ENCODE measurements around the gene GPR42. TPM values are rescaled to one million over a fixed set of nuclear protein-coding genes. Genes with fewer than 3 reads are reported as not detected.

Gene GPR42
- total RNA-seq, 1 experiment from 2014 or later = not detected

GRCh38 chr19:35389192-35389861 lies 18.5 kb downstream of the GPR42 start:
- Mint-ChIP-seq H3K36me3 (ENCODE audit: insufficient read depth, unreplicated experiment) (peaks cover 6% of the 10 kb centered on the region), H3K27ac (ENCODE audit: low read depth, unreplicated experiment) (no peak overlapping the region), H3K4me1 (ENCODE audit: insufficient read depth, unreplicated experiment) (no peaks in the 10 kb centered on the region), H3K4me3 (ENCODE audit: unreplicated experiment) (no peak overlapping the region), H3K27me3 (ENCODE audit: insufficient read depth, unreplicated experiment) (no peaks in the 10 kb centered on the region), H3K9me3 (ENCODE audit: unreplicated experiment) (peaks cover 8% of the 10 kb centered on the region)
- ChIA-PET POLR2A (no interaction called here), CTCF (interaction anchor here (2.4 kb wide), 1 partner anchor 79 kb away, joined by 6 read pairs; no protein-coding TSS in a partner anchor)
- intact Hi-C loops (cut with micrococcal nuclease) = no loop called here
- BruUV-seq (replicated peaks) = no TSS peak
- DNase-seq (ENCODE audit: unreplicated experiment) = no peak
- TF ChIP-seq, protein P1, sequence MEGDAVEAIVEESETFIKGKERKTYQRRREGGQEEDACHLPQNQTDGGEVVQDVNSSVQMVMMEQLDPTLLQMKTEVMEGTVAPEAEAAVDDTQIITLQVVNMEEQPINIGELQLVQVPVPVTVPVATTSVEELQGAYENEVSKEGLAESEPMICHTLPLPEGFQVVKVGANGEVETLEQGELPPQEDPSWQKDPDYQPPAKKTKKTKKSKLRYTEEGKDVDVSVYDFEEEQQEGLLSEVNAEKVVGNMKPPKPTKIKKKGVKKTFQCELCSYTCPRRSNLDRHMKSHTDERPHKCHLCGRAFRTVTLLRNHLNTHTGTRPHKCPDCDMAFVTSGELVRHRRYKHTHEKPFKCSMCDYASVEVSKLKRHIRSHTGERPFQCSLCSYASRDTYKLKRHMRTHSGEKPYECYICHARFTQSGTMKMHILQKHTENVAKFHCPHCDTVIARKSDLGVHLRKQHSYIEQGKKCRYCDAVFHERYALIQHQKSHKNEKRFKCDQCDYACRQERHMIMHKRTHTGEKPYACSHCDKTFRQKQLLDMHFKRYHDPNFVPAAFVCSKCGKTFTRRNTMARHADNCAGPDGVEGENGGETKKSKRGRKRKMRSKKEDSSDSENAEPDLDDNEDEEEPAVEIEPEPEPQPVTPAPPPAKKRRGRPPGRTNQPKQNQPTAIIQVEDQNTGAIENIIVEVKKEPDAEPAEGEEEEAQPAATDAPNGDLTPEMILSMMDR (IDR thresholded peaks at IDR 0.05; ENCODE audit: unreplicated experiment) = no peak

DNA sequence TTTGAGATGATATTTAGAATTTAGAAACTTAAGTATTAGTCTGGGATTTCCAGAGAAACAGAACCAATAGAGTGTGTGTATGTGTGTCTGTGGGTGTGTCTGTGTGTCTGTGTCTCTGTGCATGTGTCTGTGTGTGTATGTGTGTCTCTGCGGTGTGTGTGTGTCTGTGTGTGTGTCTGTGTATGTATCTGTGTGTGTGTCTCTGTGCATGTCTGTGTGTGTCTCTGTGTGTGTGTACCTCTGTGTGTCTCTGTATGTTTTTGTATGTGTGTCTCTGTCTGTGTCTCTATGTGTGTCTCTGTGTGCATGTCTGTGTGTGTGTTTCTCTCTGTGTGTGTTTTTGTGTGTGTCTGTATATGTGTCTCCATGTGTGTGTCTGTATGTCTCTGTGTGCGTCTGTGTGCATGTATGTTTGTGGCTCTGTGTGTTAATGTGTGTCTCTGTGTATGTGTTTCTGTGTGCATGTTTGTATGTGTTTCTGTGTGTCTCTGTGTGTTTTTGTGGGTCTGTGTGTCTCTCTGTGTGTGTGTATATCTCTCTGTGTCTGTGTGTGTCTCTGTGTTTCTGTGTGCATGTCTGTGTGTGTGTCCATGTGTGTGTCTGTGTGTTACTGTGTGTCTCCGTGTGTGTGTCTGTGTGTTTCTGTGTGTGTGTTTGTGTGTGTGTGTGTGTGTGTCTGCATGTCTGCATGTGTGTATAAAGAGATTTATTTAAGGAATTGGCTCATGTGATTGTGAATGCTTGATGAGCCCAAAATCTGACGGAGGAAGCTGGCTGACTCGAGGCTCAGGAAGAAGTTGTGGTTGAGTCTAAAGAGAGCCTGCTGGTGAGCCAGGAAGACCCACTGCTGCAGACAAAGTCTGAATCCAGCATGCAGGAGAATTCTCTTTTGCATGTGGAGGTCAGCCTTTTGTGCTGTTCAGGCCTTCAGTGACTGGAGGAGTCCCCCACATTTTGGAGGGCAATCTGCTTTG lies 22.2 kb downstream of the GPR42 start:
- no peaks in the 10 kb centered on the region for H3K36me3 Mint-ChIP-seq (ENCODE audit: insufficient read depth, unreplicated experiment)
- no peak overlapping the region for H3K27ac Mint-ChIP-seq (ENCODE audit: low read depth, unreplicated experiment)
- DNase-seq (ENCODE audit: unreplicated experiment) = no peak
- BruUV-seq (replicated peaks) = no TSS peak
- POLR2A ChIA-PET = no interaction called here
- H3K4me3 Mint-ChIP-seq (ENCODE audit: unreplicated experiment) = no peak overlapping the region
- CTCF ChIA-PET = no interaction called here
- H3K4me1 Mint-ChIP-seq (ENCODE audit: insufficient read depth, unreplicated experiment) = no peaks in the 10 kb centered on the region
- TF ChIP-seq, protein P1 (IDR thresholded peaks at IDR 0.05; ENCODE audit: unreplicated experiment) = no peak
- peaks cover 1% of the 10 kb centered on the region for H3K27me3 Mint-ChIP-seq (ENCODE audit: insufficient read depth, unreplicated experiment)
- intact Hi-C loops (cut with micrococcal nuclease) = no loop called here
- H3K9me3 Mint-ChIP-seq (ENCODE audit: unreplicated experiment) = no peaks in the 10 kb centered on the region

DNA sequence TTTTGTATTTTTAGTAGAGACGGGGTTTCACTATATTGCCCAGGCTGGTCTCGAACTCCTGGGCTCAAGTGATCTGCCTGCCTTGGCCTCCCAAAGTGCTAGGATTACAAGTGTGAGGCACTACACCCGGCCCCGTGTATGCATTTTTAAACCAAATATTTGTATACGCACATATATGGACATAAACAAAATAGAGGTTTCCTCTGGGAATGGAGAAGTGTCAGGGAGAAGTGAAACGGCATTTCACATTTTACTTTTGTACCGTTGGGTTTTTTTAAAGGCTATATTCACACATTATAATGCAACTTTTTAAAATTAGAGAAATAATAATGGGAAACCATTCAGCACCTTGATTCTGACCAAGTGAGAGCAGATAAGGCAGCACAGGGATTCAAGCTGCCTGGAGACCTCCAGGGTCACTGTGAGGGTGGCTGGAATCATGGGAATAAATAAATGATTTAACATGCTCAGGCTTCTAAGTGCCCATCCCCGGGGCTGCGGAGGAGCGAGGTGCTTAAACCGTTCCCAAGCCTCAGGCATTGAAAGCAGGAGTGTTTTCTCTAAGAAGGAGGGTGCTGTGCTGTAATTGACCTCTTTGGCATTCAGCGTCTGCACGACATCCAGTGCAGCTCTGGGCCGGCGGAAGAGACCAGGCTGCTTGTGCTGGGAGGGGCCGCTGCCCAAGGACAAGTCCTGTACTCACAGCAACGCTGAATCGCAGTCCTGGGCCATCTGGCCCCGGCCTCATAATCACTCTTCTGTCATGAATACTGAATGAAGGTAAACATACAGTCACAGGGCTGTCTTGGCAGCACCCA lies 24.7 kb downstream of the GPR42 start:
- BruUV-seq (replicated peaks) = no TSS peak
- TF ChIP-seq, protein P1 (IDR thresholded peaks at IDR 0.05; ENCODE audit: unreplicated experiment) = no peak
- no peak overlapping the region for H3K4me3 Mint-ChIP-seq (ENCODE audit: unreplicated experiment)
- intact Hi-C loops (cut with micrococcal nuclease) = no loop called here
- no peak for DNase-seq (ENCODE audit: unreplicated experiment)
- H3K27me3 Mint-ChIP-seq (ENCODE audit: insufficient read depth, unreplicated experiment) = peaks cover 21% of the 10 kb centered on the region
- no peaks in the 10 kb centered on the region for H3K36me3 Mint-ChIP-seq (ENCODE audit: insufficient read depth, unreplicated experiment)
- CTCF ChIA-PET = interaction anchor here (1.3 kb wide), 1 partner anchor 100 kb away, joined by 4 read pairs; no protein-coding TSS in a partner anchor
- H3K27ac Mint-ChIP-seq (ENCODE audit: low read depth, unreplicated experiment) = no peak overlapping the region
- POLR2A ChIA-PET = no interaction called here
- no peaks in the 10 kb centered on the region for H3K9me3 Mint-ChIP-seq (ENCODE audit: unreplicated experiment)
- no peaks in the 10 kb centered on the region for H3K4me1 Mint-ChIP-seq (ENCODE audit: insufficient read depth, unreplicated experiment)
